NCI-H1694 treated with DMSO at 0.1 percent for 48 hours (cell line): Measurements from ENCODE around the gene TTYH2.
"Not testable (repeated sequence)": the region's sequence is repeated elsewhere in the genome, so short reads cannot be mapped to it uniquely, and the experiment has no call there.

Source experiments
- DNase-seq: peaks from one replicate; lab custom pipeline; 2025; lab: John Stamatoyannopoulos, UW

Gene TTYH2

GRCh38 chr17:74212913-74213791 is at the start of gene TTYH2:
Gene TTYH2 (plus strand): TSS chr17:74213571. CDS start chr17:74213588, 17 bp downstream.
- peak; percentile 89 for DNase-seq

GRCh38 chr17:74163836-74164235 is 49.5 kb upstream of the TTYH2 start:
- DNase-seq: no peak

DNA sequence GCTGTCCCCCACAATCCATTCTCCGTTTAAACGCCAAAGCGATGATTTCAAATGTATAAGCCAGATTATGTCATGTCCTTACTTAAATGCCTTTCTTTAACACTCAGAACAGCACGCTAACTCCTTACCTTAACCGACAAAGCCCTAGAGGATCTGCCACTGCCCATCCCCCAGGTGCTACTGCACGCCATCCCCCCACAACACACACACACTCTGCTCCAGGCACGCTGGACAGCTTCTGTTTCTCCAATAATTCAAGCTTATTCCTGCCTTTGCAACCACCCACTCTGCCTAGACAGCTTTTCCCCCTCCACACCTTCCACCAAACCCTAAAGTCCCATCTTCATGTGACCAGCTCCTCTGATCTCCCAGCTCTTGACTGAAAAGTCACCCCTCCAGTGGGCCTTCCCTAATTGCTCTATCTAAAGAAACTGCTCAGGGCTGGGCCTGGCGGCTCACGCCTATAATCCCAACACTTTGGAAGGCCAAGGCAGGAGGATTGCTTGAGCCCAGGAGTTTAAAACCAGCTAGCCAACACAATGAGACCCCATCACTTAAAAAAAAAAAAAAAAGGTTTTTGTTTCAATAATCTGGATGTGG is 48.8 kb upstream of the TTYH2 start:
- no peak for DNase-seq

GRCh38 chr17:74165797-74166365 is 47.5 kb upstream of the TTYH2 start:
- DNase-seq: no peak

DNA sequence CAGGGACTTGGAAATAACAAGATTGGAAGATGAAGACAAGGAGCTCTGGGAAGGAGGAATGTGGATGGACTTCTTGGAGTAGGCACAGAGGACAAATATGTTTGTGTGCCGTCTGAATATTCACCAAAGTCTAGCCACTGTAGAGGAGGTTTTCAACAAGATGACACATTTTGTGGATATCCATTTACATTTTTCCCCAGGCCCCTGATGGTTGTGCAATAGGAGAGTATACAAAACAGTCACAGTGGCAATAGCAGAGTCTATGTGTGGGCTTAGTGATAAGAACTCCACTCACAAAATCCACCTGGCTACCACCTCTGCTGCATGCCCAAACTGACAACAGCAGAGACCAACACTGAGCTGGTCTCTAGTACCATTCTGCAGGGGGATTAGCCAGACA is 42.4 kb upstream of the TTYH2 start:
- DNase-seq: no peak

- no peak for DNase-seq
Observed at GRCh38 chr17:74172700-74173099, 40.7 kb upstream of the TTYH2 start.

DNA sequence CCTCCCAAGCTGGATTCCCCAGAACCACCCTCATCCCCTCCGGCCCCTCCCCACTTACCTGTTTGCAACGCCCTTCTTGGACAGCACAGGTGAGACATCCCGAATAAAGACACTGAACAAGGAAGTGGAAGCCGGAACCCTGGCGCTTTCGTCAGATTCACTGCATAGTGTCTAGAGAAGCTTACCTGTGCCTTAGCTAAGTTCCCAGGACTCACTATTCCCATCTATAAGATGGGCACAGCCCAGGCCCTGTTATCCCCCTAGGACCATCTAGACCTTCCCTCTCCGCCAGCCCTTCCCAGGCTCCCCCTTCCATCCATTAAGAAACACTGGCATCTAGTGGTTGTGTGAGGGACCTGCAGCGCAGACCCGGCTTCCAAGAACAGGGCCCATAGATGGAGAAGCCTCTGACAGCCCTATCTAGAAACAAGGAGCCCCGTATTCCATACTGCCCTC is 36.8 kb upstream of the TTYH2 start:
- DNase-seq: peak; percentile 93

DNA sequence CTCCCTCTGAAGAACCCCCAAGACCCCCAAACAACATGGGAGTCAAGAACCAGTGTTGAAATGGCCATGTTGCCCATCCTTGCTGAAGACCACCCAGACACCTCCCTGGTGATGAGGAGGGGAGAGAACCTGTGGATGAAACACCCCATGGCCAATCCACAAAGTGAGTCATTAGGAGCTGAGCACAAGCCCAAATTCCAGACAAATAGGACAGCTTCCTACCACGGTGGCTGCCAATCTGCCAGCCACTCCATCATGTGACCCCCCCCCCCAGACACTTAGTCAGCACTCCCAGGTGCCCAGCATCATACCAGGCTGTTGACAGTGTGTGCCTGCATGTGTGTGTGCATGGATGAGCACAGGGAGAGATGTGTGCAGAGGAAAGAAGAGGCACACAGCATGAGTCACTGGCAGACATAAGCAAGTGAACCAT is 36.3 kb upstream of the TTYH2 start:
- DNase-seq: peak; percentile 46

- no peak for DNase-seq
Observed at GRCh38 chr17:74179576-74179975, 33.8 kb upstream of the TTYH2 start.

GRCh38 chr17:74180336-74180735 is 33.0 kb upstream of the TTYH2 start:
- DNase-seq: no peak

DNA sequence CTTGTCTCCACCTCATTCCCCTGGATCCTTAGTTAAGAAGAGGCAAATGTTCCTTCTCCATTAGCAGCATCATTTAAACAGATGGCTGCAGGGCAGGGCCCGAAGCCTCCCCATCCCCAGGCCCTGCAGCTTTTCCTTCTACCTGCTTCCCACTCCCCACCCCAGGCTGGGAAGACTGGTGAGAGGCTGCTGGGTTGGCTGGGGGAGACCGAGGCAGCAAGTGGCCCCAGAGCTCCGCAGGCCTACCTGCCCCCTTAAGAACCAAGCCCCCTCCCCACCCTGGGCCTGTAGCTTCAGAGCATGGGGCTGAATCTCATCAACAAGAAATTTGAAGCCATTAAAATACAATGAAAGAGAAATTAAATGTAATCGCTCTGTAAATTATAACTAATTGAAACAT is 32.0 kb upstream of the TTYH2 start:
- no peak for DNase-seq

- DNase-seq: no peak
Observed at GRCh38 chr17:74182041-74182723, 31.2 kb upstream of the TTYH2 start.

DNA sequence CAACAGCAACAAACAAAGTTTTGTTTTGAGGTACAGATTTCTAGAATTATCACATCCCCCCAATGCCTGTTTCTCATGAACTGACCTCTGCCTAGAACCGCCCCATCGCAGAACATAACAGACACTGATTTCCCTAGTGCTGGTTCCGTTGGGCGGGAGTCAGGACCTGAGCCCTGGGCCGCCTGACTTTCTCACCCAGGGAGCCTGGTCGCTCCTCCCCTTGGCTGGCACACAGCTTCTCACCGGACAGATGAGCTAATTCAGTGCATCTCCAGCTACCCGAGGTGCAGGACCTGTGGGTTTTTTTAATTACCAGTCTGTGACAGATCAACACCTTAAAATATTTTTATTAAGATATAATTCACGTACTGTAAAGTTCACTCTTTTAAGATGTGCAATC is 30.0 kb upstream of the TTYH2 start:
- DNase-seq: no peak

DNA sequence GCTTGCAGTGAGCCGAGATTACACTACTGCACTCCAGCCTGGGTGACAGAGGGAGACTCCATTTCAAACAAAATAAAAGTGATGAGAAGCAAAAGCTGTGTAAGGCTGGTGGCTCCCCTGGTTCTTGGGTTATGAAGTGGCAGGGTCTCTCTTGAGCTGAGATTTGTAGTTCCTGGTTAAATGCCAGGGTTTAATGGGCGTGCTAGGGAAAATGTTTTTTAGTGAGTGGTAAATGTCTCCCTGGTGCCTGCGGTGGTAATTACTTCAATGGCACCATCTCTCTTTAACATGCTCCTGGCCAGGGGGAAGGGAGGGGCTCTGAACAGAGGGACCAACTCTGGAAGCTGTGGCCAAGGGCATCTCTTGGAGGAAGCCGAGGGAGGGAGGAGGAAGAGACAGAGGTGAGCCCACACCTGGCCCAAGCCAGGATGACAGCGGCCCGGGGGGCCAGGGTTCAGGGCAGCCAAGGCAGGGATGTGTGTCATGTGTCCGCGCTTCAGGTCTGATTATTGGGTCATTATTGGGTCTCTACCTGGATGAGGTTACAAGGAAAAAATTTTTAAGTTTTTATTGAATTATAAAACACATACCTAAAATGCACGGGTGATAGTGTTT is 27.7 kb upstream of the TTYH2 start:
- no peak for DNase-seq

DNA sequence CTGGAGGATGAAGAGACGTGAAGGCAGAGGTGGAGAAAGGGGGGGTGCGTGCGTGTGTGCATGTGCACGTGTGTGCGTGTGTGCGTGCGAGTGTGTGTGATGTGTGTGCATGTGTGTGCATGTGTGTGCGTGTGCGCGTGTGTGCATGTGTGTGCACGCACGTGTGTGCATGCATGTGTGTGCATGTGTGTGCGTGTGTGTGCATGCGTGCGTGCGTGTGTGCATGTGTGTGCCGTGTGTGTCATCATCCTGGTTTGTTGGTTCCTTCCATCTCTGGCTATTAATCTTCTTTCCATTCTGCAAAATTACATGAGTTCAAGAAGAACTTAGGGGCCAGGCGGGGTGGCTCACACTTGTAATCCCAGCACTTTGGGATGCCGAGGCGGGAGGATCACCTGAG is 26.9 kb upstream of the TTYH2 start:
- DNase-seq: no peak

DNA sequence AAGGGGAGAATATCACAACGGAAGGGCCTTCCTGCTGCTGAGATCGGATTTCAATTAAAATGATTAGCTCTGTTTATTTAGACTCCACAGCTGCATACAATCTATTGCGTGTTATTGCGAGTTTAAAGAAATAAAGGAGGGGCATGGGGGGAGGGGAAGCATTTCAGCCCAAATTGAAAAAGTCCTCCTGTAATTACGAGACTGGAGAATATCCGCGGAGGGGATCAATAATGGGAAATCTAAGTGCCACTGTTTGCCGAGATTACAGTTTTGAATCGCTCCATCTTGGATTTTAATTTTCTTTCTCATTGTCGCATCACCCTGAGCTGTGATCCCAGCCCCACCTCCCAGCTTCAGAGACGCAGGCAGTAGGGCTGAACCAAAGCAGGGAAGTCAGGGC is 25.6 kb upstream of the TTYH2 start:
- DNase-seq: no peak

DNA sequence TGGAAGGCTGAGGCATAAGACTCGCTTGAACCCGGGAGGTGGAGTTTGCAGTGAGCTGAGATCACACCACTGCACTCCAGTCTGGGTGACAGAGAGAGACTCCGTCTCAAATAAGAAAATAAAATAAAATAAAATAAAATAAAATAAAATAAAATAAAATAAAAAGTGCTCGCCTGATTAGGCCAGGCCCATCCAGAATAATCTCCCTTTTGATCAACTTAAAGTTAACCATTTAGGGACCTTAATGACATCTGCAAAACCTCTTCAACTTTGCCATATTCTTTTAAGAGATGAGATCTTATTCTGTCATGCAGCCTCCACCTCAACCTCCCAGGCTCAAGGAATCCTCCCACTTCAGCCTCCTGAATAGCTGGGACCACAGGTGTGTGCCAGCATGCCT is 24.7 kb upstream of the TTYH2 start:
- not testable (repeated sequence) for DNase-seq

- DNase-seq: peak; percentile 91
Observed at GRCh38 chr17:74190154-74190553, 23.2 kb upstream of the TTYH2 start.

- DNase-seq: no peak
Observed at GRCh38 chr17:74190807-74191406, 22.5 kb upstream of the TTYH2 start.

DNA sequence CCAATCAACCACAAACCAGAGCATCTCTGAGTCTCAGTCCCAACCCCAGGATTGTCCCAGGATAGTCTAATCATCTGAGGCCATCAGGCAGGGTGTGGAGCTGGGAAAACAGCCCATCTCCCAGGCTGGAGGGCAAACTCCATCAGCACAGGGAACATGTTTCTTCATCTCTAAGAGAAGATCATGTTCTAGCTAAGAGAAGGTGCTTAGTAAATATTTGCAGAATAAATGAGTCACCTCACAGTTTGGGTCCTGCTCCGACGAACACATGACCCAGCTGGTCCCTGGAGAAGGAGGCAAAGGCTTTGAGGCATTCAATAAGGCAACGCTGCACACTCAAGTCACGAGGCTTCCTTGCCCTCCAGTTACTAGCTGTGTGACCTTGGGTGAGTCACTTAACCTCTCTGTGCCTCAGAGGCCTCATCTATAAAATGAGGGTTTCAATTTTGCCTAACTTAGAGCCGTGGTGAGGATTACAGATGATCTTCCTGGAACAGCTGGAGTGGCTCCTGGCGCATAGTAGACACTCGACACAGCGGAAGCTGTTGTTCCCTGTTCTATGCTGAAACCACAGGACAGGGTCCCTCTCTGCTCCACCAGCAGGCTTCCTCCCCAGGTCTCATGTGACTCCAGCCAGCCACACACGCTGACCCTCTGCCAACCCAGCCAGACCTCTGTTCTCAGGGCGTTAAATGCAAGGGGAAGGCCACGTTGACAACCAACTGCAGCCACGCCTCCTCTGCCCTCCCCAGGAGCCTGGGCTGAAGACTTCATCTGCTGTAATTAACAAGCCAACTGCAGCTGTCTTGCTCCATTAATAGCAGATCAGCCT is 20.2 kb upstream of the TTYH2 start:
- peak; percentile 98 for DNase-seq

DNA sequence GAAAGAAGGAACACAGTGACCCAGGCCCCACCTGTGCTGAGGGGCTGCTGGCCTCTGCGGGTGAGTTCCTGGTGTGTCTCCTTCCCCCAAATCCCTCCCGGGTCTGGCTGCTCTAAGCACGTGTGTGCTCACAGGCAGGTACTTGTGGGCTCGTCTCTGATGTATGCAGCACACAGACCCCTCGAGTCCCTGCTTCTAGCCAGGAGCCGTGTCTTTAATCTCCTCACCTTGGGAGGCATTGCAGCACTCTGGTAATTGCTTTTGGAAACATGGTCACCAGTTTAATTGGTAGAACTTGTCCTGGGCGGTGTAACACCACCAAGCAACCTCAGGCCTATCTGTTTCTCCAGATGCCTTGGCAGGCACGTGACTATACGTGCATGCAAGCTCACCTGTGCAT is 18.7 kb upstream of the TTYH2 start:
- DNase-seq: no peak
